Esophagus squamous epithelium (tissue), 5 donors: ENCODE measurements around the gene PSMB2. TPM values are rescaled to one million over a fixed set of nuclear protein-coding genes. Genes with fewer than 3 reads are reported as not detected.

ENCODE experiments used
- DNase-seq: peaks from one replicate; lab custom pipeline; 2025; lab: John Stamatoyannopoulos, UW
- H3K27ac ChIP-seq, 4 donors: fragments of 200-600 bp; sonication (generic); one replicate each; pipeline ENCODE4 v1.5.1; 2016 to 2019; ENCODE audit warnings: mild to moderate bottlenecking in 1 of 4
- H3K27me3 ChIP-seq, 4 donors: fragments of 200-600 bp; sonication (generic); 1 replicate in 3 of 4; 2 replicates in 1 of 4; pipeline versions ENCODE4 v1.5.1 to v1.6.0; 2017 to 2021; ENCODE audit warnings: antibody characterized with exemption in 1 of 4
- H3K36me3 ChIP-seq, 3 donors: fragments of 200-600 bp; sonication (generic); one replicate each; pipeline ENCODE4 v1.5.1; 2016 to 2019
- H3K4me1 ChIP-seq, 3 donors: fragments of 200-600 bp; sonication (generic); one replicate each; pipeline ENCODE4 v1.5.1; 2017 to 2019
- H3K4me3 ChIP-seq, 4 donors: fragments of 200-600 bp; sonication (generic); 1 replicate in 3 of 4; 2 replicates in 1 of 4; pipeline ENCODE4 v1.5.1; 2016 to 2019; ENCODE audit warnings: mild to moderate bottlenecking in 2 of 4, moderate library complexity in 1 of 4
- H3K9me3 ChIP-seq, 3 donors: fragments of 200-600 bp; sonication (generic); one replicate each; pipeline ENCODE4 v1.5.1; 2016 to 2019
- POLR2A ChIP-seq, 4 donors: fragments of 450-650 bp; IDR thresholded peaks; one replicate each; pipeline ENCODE4 v1.6.1; 2017; ENCODE audit warnings: antibody characterized with exemption in 4 of 4, mild to moderate bottlenecking in 4 of 4, moderate library complexity in 3 of 4
- WGBS, 2 donors: methylation state at CpG; one replicate each; pipeline ENCODE4 v1.1.5; 2018; 5-methylcytosine and 5-hydroxymethylcytosine counted together
- intact Hi-C: fragments of 100-400 bp; cut with DNase I; formaldehyde crosslinking; loops from one replicate; pipeline ENCODE4 v1.15.0; 2022
- total RNA-seq, 4 donors: library from RNA; depleted of rRNA; stranded (reverse); fragments of >200 nt; gene quantifications; one replicate each; pipeline ENCODE4 v1.1.0, GENCODE V29; 2016
- TF ChIP-seq, protein P1 (sequence below), 6 experiments: fragments of 450-650 bp in 4 of 6; fragments of 200-600 bp in 2 of 6; sonication (generic) in 2 of 6; IDR thresholded peaks; one replicate each; pipeline ENCODE4 v1.5.1; 2016 to 2019; ENCODE audit warnings: antibody characterized with exemption in 6 of 6, mild to moderate bottlenecking in 4 of 6, moderate library complexity in 4 of 6
- donor health status: DM: yes; HTN: yes; CAD: no.

Gene PSMB2
- total RNA-seq, 4 donors from 2014 or later = 31.3 to 69.5 (median 39.9) TPM

DNA sequence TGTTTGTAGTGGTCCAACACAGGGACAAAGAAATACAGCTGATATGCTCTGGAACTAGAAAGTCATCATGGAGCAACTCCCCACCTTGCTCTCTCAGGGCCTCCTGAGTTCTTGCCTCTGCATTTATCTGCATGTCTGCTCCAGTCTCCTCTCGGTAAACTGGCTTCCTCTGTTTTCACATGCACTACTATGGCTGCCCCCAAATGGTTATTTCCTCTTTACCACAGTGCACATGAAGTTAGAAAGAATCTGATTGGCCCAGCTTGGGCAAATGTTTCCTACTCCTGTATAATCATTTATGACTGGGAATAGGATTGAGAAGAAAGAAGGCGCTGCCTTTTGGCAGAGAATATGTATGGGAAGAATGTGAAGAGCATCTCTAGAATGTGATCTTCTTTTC is 16.5 kb upstream of the PSMB2 start:
- no peak overlapping the region for H3K27ac ChIP-seq
- H3K4me1 ChIP-seq = no peaks in the 10 kb centered on the region
- no peak overlapping the region for H3K4me3 ChIP-seq
- TF ChIP-seq POLR2A (IDR thresholded peaks at IDR 0.05) = no peak
- TF ChIP-seq, protein P1, sequence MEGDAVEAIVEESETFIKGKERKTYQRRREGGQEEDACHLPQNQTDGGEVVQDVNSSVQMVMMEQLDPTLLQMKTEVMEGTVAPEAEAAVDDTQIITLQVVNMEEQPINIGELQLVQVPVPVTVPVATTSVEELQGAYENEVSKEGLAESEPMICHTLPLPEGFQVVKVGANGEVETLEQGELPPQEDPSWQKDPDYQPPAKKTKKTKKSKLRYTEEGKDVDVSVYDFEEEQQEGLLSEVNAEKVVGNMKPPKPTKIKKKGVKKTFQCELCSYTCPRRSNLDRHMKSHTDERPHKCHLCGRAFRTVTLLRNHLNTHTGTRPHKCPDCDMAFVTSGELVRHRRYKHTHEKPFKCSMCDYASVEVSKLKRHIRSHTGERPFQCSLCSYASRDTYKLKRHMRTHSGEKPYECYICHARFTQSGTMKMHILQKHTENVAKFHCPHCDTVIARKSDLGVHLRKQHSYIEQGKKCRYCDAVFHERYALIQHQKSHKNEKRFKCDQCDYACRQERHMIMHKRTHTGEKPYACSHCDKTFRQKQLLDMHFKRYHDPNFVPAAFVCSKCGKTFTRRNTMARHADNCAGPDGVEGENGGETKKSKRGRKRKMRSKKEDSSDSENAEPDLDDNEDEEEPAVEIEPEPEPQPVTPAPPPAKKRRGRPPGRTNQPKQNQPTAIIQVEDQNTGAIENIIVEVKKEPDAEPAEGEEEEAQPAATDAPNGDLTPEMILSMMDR (IDR thresholded peaks at IDR 0.05) = no peak
- WGBS, 2 donors = 36 to 60% methylated on average over 2 of the region's 2 CpGs
- intact Hi-C loops = no loop called here
- no peaks in the 10 kb centered on the region for H3K36me3 ChIP-seq
- no peaks in the 10 kb centered on the region for H3K9me3 ChIP-seq
- peaks cover 0 to 26% (median 0%) of the 10 kb centered on the region in 4 donors for H3K27me3 ChIP-seq
- no peak for DNase-seq

DNA sequence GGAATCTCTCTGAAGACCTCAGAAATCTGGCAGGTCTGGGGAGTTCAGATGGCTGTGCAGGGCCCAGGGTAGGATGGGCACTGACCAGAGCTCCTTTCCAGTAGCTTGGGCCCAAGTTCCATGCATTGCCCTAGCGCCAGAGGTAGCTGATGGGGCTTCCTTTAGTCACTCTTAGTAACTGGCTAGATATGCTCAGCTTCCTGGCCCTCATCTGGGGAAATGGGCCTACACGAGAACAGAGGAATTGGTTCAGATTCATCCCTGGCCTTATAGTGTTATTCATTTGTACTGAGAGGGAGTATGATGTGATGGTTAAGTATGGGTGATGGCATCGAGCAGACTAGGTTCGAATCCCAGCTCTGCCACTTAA is 15.5 kb upstream of the PSMB2 start:
- Histone ChIP-seq H3K36me3 (no peaks in the 10 kb centered on the region), H3K27me3 (peaks cover 0 to 26% (median 0%) of the 10 kb centered on the region in 4 donors), H3K27ac (no peak overlapping the region), H3K4me3 (no peak overlapping the region), H3K9me3 (no peaks in the 10 kb centered on the region), H3K4me1 (no peaks in the 10 kb centered on the region)
- intact Hi-C loops = no loop called here
- TF ChIP-seq POLR2A (IDR thresholded peaks at IDR 0.05) = no peak
- TF ChIP-seq, protein P1 (IDR thresholded peaks at IDR 0.05) = no peak
- WGBS, 2 donors = 66 to 68% methylated on average over 4 of the region's 4 CpGs
- no peak for DNase-seq

DNA sequence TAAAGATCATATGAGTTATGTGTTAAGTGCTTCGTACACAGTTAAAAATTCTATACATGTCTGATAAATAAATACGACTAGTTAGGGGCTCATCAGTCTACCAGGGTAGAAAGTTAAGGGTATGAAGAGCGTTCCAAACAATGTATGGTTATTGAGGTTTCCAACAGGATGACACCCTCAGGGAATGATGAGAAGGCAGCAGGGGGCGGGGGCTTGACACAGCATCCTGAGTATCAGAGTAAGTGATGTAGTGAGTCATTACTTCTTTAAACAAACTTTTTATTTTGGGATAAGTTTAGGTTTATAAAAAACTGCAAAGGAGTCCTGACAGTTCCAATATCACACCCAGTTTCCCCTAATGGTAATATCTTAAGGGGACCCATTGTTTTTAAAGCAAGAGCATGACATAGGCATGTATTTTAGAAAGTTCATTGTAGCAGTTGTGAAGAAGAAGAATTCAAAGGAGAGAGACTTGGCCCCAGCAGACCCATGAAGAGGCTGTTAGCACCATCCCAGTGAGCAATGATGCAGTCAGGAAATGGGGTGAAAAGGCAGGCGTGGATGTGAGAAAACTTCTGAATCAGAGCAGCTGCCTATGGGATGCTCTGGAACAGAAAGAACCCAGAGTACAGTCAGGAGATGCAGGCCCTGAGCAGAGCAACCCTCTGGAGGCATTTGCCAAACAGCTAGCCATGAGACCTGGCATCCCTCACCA is 15.0 kb upstream of the PSMB2 start:
- H3K9me3 ChIP-seq = no peaks in the 10 kb centered on the region
- no peak overlapping the region for H3K4me3 ChIP-seq
- H3K4me1 ChIP-seq = no peaks in the 10 kb centered on the region
- DNase-seq = no peak
- no peak for TF ChIP-seq POLR2A (IDR thresholded peaks at IDR 0.05)
- TF ChIP-seq, protein P1 (IDR thresholded peaks at IDR 0.05) = no peak
- H3K27me3 ChIP-seq = peaks cover 0 to 25% (median 0%) of the 10 kb centered on the region in 4 donors
- intact Hi-C loops = no loop called here
- no peaks in the 10 kb centered on the region for H3K36me3 ChIP-seq
- WGBS, 2 donors = 57 to 64% methylated on average over 5 of the region's 5 CpGs
- H3K27ac ChIP-seq = no peak overlapping the region

DNA sequence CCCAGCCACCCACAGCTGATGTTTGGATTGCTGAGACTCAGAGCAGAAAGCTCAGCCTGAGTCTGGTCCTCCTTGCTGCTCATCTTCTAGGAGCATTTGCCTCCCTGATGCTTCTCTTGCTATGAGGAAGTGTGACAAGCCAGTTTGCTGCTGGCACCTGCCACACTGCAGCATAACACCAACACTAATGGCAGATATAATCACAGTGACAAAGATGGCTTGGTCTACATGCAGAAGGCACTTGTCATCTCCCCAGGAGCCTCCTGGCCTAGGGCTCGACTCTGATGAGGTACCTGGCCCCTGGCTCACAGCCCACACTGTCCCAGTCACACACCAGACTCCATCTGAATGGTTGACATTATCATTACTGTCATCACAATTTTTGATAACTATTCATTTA is 13.9 kb upstream of the PSMB2 start:
- TF ChIP-seq, protein P1 (IDR thresholded peaks at IDR 0.05) = no peak
- TF ChIP-seq POLR2A (IDR thresholded peaks at IDR 0.05) = no peak
- WGBS, 2 donors = 0% methylated on average over 1 of the region's 1 CpG; no CpG with 5 or more reads in 1 of the 2 donors
- intact Hi-C loops = no loop called here
- DNase-seq = no peak
- Histone ChIP-seq H3K27me3 (peaks cover 0 to 24% (median 0%) of the 10 kb centered on the region in 4 donors), H3K36me3 (no peaks in the 10 kb centered on the region), H3K9me3 (no peaks in the 10 kb centered on the region), H3K27ac (no peak overlapping the region), H3K4me1 (no peaks in the 10 kb centered on the region), H3K4me3 (no peak overlapping the region)

DNA sequence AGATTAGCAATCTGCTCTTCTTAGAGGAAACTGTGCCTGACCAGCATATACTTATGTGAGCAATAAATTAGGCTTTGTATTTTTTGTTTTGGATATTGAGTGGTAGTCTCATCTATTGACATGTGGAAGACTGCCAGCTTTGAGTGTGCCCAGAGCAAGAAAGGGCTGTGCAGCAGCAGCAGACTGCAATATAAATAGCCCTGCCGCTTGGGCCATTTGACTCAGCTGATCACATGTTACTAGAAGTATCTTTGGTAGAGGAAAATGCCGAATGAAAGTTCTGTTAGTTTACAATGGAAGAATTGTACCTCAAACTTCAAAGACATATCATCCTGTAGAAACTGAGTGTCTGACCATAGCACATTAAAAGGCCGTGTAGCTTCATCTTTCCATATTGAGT is 9.1 kb upstream of the PSMB2 start:
- WGBS, 2 donors = 71 to 77% methylated on average over 3 of the region's 3 CpGs
- no peak for DNase-seq

More for the DNA sequence above, 9.1 kb upstream of the PSMB2 start:
- Histone ChIP-seq H3K4me1 (no peaks in the 10 kb centered on the region), H3K9me3 (no peaks in the 10 kb centered on the region), H3K36me3 (no peaks in the 10 kb centered on the region), H3K27me3 (peaks cover 0 to 32% (median 0%) of the 10 kb centered on the region in 4 donors), H3K4me3 (no peak overlapping the region), H3K27ac (no peak overlapping the region)
- no peak for TF ChIP-seq POLR2A (IDR thresholded peaks at IDR 0.05)
- TF ChIP-seq, protein P1 (IDR thresholded peaks at IDR 0.05) = no peak
- intact Hi-C loops = loop anchor here (5.0 kb wide), 1 partner anchor 57 kb away; no protein-coding TSS in a partner anchor
